DND-41 (cell line): ENCODE measurements around the gene ANO3.

Experiments used
- ATAC-seq: fragments of 200-7000 bp; cut with Tn5 transposase; 3 replicates; pipeline ENCODE4 v1.9.1; 2021; ENCODE audit warnings: low read depth; ENCODE audit not compliant: insufficient read depth
- DNase-seq: peaks from one replicate; pipeline ENCODE4 v3.0.0-alpha.2; 2020
- H2AFZ ChIP-seq: 2 replicates; pipeline ENCODE4 v1.6.0; 2012; ENCODE audit warnings: low read depth, low read length
- H3K27ac ChIP-seq: 2 replicates; pipeline ENCODE4 v1.5.1; 2012; ENCODE audit warnings: low read length, inconsistent platforms
- H3K27me3 ChIP-seq: fragments of 200-600 bp; sonication (generic); 2 replicates; pipeline ENCODE4 v1.6.0; 2012; ENCODE audit warnings: low read length, mild to moderate bottlenecking, inconsistent platforms; ENCODE audit not compliant: insufficient read depth, poor library complexity
- H3K36me3 ChIP-seq: 2 replicates; pipeline ENCODE4 v1.5.1; 2012; ENCODE audit warnings: low read length, inconsistent platforms; ENCODE audit not compliant: insufficient read depth
- H3K4me1 ChIP-seq: 2 replicates; pipeline ENCODE4 v1.5.1; 2012; ENCODE audit warnings: mild to moderate bottlenecking, low read length; ENCODE audit not compliant: insufficient read depth
- H3K4me2 ChIP-seq: 2 replicates; pipeline ENCODE4 v1.6.0; 2012; ENCODE audit warnings: mild to moderate bottlenecking, moderate library complexity, low read length, inconsistent platforms; ENCODE audit not compliant: insufficient read depth
- H3K4me3 ChIP-seq, 2 experiments: fragments of 200-600 bp in 1 of 2; shearing (Covaris generic) in 1 of 2; 2 replicates each; pipeline ENCODE4 v1.5.1; 2012 to 2016; ENCODE audit warnings: inconsistent platforms in 2 of 2, low read length in 2 of 2, mild to moderate bottlenecking in 2 of 2, low read depth in 1 of 2, moderate library complexity in 1 of 2
- H3K79me2 ChIP-seq: 2 replicates; pipeline ENCODE4 v1.6.0; 2012; ENCODE audit warnings: low read length, inconsistent platforms; ENCODE audit not compliant: insufficient read depth
- H3K9ac ChIP-seq: 2 replicates; pipeline ENCODE4 v1.6.0; 2012; ENCODE audit warnings: low read depth, mild to moderate bottlenecking, inconsistent platforms, low read length, moderate library complexity
- H3K9me3 ChIP-seq: 2 replicates; pipeline ENCODE4 v1.5.1; 2012; ENCODE audit warnings: low read length, moderate library complexity, mild to moderate bottlenecking, inconsistent platforms; ENCODE audit not compliant: insufficient read depth, severe bottlenecking
- H4K20me1 ChIP-seq: 2 replicates; pipeline ENCODE4 v1.6.0; 2012; ENCODE audit warnings: low read length; ENCODE audit not compliant: insufficient read depth
- CTCF ChIP-seq: IDR thresholded peaks from 2 replicates; pipeline ENCODE4 v1.5.1; 2012; ENCODE audit warnings: borderline replicate concordance, low read length, moderate library complexity, mild to moderate bottlenecking; ENCODE audit not compliant: poor library complexity, severe bottlenecking; ENCODE audit errors: extremely low read depth
- EZH2 ChIP-seq: IDR thresholded peaks from 3 replicates; pipeline ENCODE4 v1.6.1; 2012; ENCODE audit warnings: borderline replicate concordance, low read depth, mild to moderate bottlenecking, moderate library complexity, low read length, inconsistent platforms; ENCODE audit not compliant: severe bottlenecking

ANO3 gene

GRCh38 chr11:26490546-26490945 is 158.6 kb downstream of the ANO3 start:
- H3K4me2 ChIP-seq, result no peak overlapping the region
- no peaks in the 10 kb centered on the region for H3K9me3 ChIP-seq
- H3K27ac ChIP-seq, result no peak overlapping the region
- ATAC-seq, result no peak
- no peaks in the 10 kb centered on the region for H4K20me1 ChIP-seq
- no peaks in the 10 kb centered on the region for H3K79me2 ChIP-seq
- TF ChIP-seq EZH2, result no peak
- no peak for TF ChIP-seq CTCF
- H3K36me3 ChIP-seq, result no peaks in the 10 kb centered on the region
- no peak for DNase-seq
- no peak overlapping the region for H2AFZ ChIP-seq
- no peak overlapping the region for H3K9ac ChIP-seq
- no peaks in the 10 kb centered on the region for H3K4me1 ChIP-seq
- H3K4me3 ChIP-seq, result no peak overlapping the region
- no peaks in the 10 kb centered on the region for H3K27me3 ChIP-seq

DNA sequence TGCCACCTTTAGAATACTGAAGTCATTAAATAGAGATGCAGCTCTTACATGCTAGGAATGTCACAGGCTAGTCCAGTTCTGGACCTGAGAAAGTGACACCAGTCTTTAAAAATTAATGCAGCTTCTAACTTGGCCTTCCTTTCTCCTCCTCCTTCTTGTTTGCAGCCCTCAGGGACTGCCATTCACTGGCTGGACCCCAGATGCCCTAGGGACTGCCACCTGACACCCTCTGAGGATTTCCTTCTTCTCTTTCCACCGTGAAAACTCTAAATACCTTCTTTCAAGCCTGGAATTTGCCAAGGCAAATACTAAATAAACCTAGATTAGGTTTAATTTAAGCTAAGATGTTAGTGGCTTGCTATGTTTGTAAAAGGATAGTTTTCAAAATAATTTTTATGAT is 161.7 kb downstream of the ANO3 start:
- Histone ChIP-seq H3K4me3 (no peak overlapping the region), H3K27me3 (no peaks in the 10 kb centered on the region), H3K4me2 (no peak overlapping the region), H2AFZ (no peak overlapping the region), H3K27ac (no peak overlapping the region), H3K9me3 (no peaks in the 10 kb centered on the region), H3K9ac (no peak overlapping the region), H3K4me1 (no peaks in the 10 kb centered on the region), H3K79me2 (no peaks in the 10 kb centered on the region), H3K36me3 (no peaks in the 10 kb centered on the region), H4K20me1 (no peaks in the 10 kb centered on the region)
- DNase-seq (no peak), ATAC-seq (no peak)
- TF ChIP-seq CTCF (no peak), EZH2 (no peak)

- no peak for TF ChIP-seq CTCF
- TF ChIP-seq EZH2, result no peak
- H3K36me3 ChIP-seq, result no peaks in the 10 kb centered on the region
- H3K79me2 ChIP-seq, result no peaks in the 10 kb centered on the region
- H4K20me1 ChIP-seq, result no peaks in the 10 kb centered on the region
- H3K4me3 ChIP-seq, result no peak overlapping the region
- no peak for DNase-seq
- no peak overlapping the region for H2AFZ ChIP-seq
- H3K27me3 ChIP-seq, result no peaks in the 10 kb centered on the region
- H3K4me2 ChIP-seq, result no peak overlapping the region
- H3K9me3 ChIP-seq, result no peaks in the 10 kb centered on the region
- no peak for ATAC-seq
- H3K4me1 ChIP-seq, result no peaks in the 10 kb centered on the region
- H3K27ac ChIP-seq, result no peak overlapping the region
- no peak overlapping the region for H3K9ac ChIP-seq
These were observed 175.3 kb downstream of the ANO3 start for GRCh38 chr11:26507229-26507628.

DNA sequence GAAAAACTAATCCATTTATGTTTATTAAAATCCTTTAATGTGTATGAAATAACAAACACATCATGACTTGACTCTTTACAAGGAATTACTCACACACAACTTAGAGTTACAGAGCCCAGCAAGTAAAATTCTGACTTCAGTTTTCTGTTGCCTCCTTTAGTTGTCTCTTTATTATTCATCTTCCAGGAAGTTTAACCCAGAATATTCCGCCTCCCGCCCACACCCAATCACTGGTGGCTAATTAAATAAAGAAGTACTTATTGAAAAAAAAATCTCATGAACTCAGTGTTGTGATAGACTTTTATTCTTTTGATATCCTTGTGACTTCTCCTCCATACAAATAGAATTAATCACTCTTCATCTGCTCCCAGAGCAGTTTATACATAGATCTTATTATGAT is 178.2 kb downstream of the ANO3 start:
- no peak for ATAC-seq
- no peaks in the 10 kb centered on the region for H3K27me3 ChIP-seq
- H3K27ac ChIP-seq, result no peak overlapping the region
- no peaks in the 10 kb centered on the region for H3K4me1 ChIP-seq
- H3K4me2 ChIP-seq, result no peak overlapping the region
- H3K79me2 ChIP-seq, result no peaks in the 10 kb centered on the region
- no peaks in the 10 kb centered on the region for H3K36me3 ChIP-seq
- TF ChIP-seq CTCF (no peak), EZH2 (no peak)
- no peaks in the 10 kb centered on the region for H4K20me1 ChIP-seq
- H3K4me3 ChIP-seq, result no peak overlapping the region
- H3K9ac ChIP-seq, result no peak overlapping the region
- H2AFZ ChIP-seq, result no peak overlapping the region
- H3K9me3 ChIP-seq, result no peaks in the 10 kb centered on the region
- DNase-seq, result no peak
